Transverse colon (tissue), 4 donors: ENCODE results near the gene LMOD2.

Experiments
- POLR2A ChIP-seq: fragments of 450-650 bp; IDR thresholded peaks from one replicate; pipeline ENCODE4 v1.6.1; 2016; ENCODE audit warnings: antibody characterized with exemption, mild to moderate bottlenecking, moderate library complexity
- POLR2AphosphoS5 ChIP-seq, 3 donors: sonication (generic); formaldehyde crosslinking; IDR thresholded peaks; one replicate each; pipeline ENCODE4 v1.6.1; 2016; ENCODE audit warnings: antibody characterized with exemption in 3 of 3
- TF ChIP-seq, protein P1 (sequence below), 5 experiments: fragments of 200-600 bp in 3 of 5; fragments of 450-650 bp in 2 of 5; sonication (generic) in 3 of 5; IDR thresholded peaks; 1 replicate in 2 of 5; 2 replicates in 3 of 5; pipeline ENCODE4 v1.5.1; 2016 to 2017; ENCODE audit warnings: antibody characterized with exemption in 5 of 5, inconsistent platforms in 3 of 5, mild to moderate bottlenecking in 2 of 5, moderate library complexity in 1 of 5

- TF ChIP-seq, protein P1, sequence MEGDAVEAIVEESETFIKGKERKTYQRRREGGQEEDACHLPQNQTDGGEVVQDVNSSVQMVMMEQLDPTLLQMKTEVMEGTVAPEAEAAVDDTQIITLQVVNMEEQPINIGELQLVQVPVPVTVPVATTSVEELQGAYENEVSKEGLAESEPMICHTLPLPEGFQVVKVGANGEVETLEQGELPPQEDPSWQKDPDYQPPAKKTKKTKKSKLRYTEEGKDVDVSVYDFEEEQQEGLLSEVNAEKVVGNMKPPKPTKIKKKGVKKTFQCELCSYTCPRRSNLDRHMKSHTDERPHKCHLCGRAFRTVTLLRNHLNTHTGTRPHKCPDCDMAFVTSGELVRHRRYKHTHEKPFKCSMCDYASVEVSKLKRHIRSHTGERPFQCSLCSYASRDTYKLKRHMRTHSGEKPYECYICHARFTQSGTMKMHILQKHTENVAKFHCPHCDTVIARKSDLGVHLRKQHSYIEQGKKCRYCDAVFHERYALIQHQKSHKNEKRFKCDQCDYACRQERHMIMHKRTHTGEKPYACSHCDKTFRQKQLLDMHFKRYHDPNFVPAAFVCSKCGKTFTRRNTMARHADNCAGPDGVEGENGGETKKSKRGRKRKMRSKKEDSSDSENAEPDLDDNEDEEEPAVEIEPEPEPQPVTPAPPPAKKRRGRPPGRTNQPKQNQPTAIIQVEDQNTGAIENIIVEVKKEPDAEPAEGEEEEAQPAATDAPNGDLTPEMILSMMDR (IDR thresholded peaks at IDR 0.05): no peak
- TF ChIP-seq POLR2AphosphoS5 (IDR thresholded peaks at IDR 0.05) (no peak), POLR2A (no peak)
Measured at GRCh38 chr7:123629281-123629680, 26.4 kb upstream of the LMOD2 start.
